Measurements from ENCODE around the gene ADRA2C.

GRCh38 chr4:3772632-3773031, 6.4 kb downstream of the ADRA2C start:
- TF ChIP-seq POLR2A (IDR thresholded peaks at IDR 0.05) (no peak), CTCF (IDR thresholded peaks at IDR 0.05) (no peak)

Measured in lower leg skin (tissue), 3 donors.